Esophagus muscularis mucosa (tissue), 4 donors: ENCODE results near the gene TK2. TPM values are rescaled to one million over a fixed set of nuclear protein-coding genes. Genes with fewer than 3 reads are reported as not detected.

Experiments
- DNase-seq: peaks from one replicate; pipeline ENCODE4 v3.0.0-alpha.2; 2017; ENCODE audit errors: extremely low spot score
- H3K27ac ChIP-seq, 4 donors: fragments of 200-600 bp; sonication (generic); replicated peaks in 1 of 4; 1 replicate in 3 of 4; 2 replicates in 1 of 4; pipeline ENCODE4 v1.5.1; 2016 to 2019; ENCODE audit warnings: mild to moderate bottlenecking in 1 of 4
- H3K27me3 ChIP-seq, 4 donors: fragments of 200-600 bp; sonication (generic); one replicate each; pipeline versions ENCODE4 v1.5.1 to v1.6.0; 2016 to 2019
- H3K36me3 ChIP-seq, 4 donors: fragments of 200-600 bp; sonication (generic); one replicate each; pipeline ENCODE4 v1.5.1; 2016 to 2019
- H3K4me1 ChIP-seq, 4 donors: fragments of 200-600 bp; sonication (generic); one replicate each; pipeline ENCODE4 v1.5.1; 2016 to 2019
- H3K4me3 ChIP-seq, 4 donors: fragments of 200-600 bp; sonication (generic); 1 replicate in 2 of 4; 2 replicates in 2 of 4; pipeline ENCODE4 v1.5.1; 2016 to 2019; ENCODE audit warnings: mild to moderate bottlenecking in 4 of 4, moderate library complexity in 1 of 4
- H3K9me3 ChIP-seq, 4 donors: fragments of 200-600 bp; sonication (generic); 1 replicate in 3 of 4; 2 replicates in 1 of 4; pipeline ENCODE4 v1.5.1; 2016 to 2019
- EP300 ChIP-seq: sonication (generic); formaldehyde crosslinking; IDR thresholded peaks from one replicate; pipeline ENCODE4 v1.6.1; 2017; ENCODE audit warnings: antibody characterized with exemption
- POLR2A ChIP-seq: fragments of 450-650 bp; IDR thresholded peaks from one replicate; pipeline ENCODE4 v1.6.1; 2017; ENCODE audit warnings: antibody characterized with exemption, moderate library complexity, mild to moderate bottlenecking, low read depth
- POLR2AphosphoS5 ChIP-seq, 2 donors: sonication (generic); formaldehyde crosslinking; IDR thresholded peaks; one replicate each; pipeline ENCODE4 v1.6.1; 2017; ENCODE audit warnings: antibody characterized with exemption in 2 of 2
- WGBS: methylation state at CpG from one replicate; pipeline ENCODE4 v1.1.5; 2018; 5-methylcytosine and 5-hydroxymethylcytosine counted together
- intact Hi-C: fragments of 100-400 bp; cut with DNase I; formaldehyde crosslinking; loops from one replicate; pipeline ENCODE4 v1.15.1; 2023
- total RNA-seq, 4 donors: library from RNA; depleted of rRNA; stranded (reverse); fragments of >200 nt; gene quantifications; one replicate each; pipeline versions ENCODE4 v1.1.0 to v1.2.1, GENCODE V29; 2016
- TF ChIP-seq, protein P1 (sequence below), 3 experiments: fragments of 200-600 bp in 2 of 3; fragments of 450-650 bp in 1 of 3; sonication (generic) in 2 of 3; IDR thresholded peaks; one replicate each; pipeline ENCODE4 v1.5.1; 2017 to 2019; ENCODE audit warnings: antibody characterized with exemption in 3 of 3, mild to moderate bottlenecking in 2 of 3, moderate library complexity in 1 of 3

The TK2 gene
- total RNA-seq, 4 donors from 2014 or later: 26.3 to 35.2 (median 30.0) TPM

DNA sequence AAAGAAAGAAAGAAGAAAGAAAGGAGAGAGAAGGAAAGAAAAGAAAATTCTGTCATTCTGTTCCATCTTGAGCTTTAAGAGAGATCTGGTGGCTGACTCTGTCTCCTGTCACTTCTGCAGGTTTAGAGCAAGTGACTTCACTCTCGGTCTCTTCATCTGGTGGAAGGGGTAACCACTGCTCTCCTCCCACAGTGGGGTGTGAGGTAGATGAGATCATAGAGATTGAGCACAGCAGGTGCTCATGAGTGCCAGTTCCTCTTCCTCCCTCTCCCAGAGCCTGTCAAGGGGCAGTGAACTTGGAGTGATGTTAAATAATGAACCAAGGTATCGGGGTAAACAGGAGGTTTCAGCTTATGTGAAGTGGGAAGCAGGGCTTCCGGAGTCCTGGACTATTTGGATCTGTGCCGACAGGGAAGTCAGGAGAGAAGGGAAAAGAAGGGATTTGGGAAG, 75.1 kb downstream of the TK2 start:
- Histone ChIP-seq H3K27me3 (peaks cover 0 to 44% (median 10%) of the 10 kb centered on the region in 4 donors), H3K4me1 (peaks cover 0 to 9% (median 6%) of the 10 kb centered on the region in 4 donors), H3K36me3 (peaks cover 0 to 1% (median 0%) of the 10 kb centered on the region in 4 donors), H3K4me3 (no peak overlapping the region), H3K27ac (no peak overlapping the region), H3K9me3 (no peaks in the 10 kb centered on the region)
- intact Hi-C loops: no loop called here
- WGBS: 32% methylated on average over 4 of the region's 4 CpGs
- no peak for DNase-seq
- TF ChIP-seq EP300 (no peak), POLR2A (no peak), POLR2AphosphoS5 (IDR thresholded peaks at IDR 0.05) (no peak)
- TF ChIP-seq, protein P1, sequence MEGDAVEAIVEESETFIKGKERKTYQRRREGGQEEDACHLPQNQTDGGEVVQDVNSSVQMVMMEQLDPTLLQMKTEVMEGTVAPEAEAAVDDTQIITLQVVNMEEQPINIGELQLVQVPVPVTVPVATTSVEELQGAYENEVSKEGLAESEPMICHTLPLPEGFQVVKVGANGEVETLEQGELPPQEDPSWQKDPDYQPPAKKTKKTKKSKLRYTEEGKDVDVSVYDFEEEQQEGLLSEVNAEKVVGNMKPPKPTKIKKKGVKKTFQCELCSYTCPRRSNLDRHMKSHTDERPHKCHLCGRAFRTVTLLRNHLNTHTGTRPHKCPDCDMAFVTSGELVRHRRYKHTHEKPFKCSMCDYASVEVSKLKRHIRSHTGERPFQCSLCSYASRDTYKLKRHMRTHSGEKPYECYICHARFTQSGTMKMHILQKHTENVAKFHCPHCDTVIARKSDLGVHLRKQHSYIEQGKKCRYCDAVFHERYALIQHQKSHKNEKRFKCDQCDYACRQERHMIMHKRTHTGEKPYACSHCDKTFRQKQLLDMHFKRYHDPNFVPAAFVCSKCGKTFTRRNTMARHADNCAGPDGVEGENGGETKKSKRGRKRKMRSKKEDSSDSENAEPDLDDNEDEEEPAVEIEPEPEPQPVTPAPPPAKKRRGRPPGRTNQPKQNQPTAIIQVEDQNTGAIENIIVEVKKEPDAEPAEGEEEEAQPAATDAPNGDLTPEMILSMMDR (IDR thresholded peaks at IDR 0.05): no peak

GRCh38 chr16:66473654-66474519, 76.0 kb downstream of the TK2 start:
- Histone ChIP-seq H3K27ac (no peak overlapping the region), H3K4me3 (no peak overlapping the region), H3K27me3 (peaks cover 0 to 48% (median 10%) of the 10 kb centered on the region in 4 donors), H3K36me3 (peaks cover 0 to 7% (median 0%) of the 10 kb centered on the region in 4 donors), H3K9me3 (no peaks in the 10 kb centered on the region), H3K4me1 (peaks cover 0 to 7% (median 5%) of the 10 kb centered on the region in 4 donors)
- TF ChIP-seq POLR2A (no peak), POLR2AphosphoS5 (IDR thresholded peaks at IDR 0.05) (no peak), EP300 (no peak)
- TF ChIP-seq, protein P1 (IDR thresholded peaks at IDR 0.05): no peak
- WGBS: 88% methylated on average over 4 of the region's 4 CpGs
- intact Hi-C loops: no loop called here
- no peak for DNase-seq

GRCh38 chr16:66473051-66473571, 76.8 kb downstream of the TK2 start:
- no peak overlapping the region for H3K4me3 ChIP-seq
- no peak for TF ChIP-seq POLR2A
- TF ChIP-seq, protein P1 (IDR thresholded peaks at IDR 0.05): no peak
- TF ChIP-seq POLR2AphosphoS5 (IDR thresholded peaks at IDR 0.05): no peak
- no peak for TF ChIP-seq EP300
- 90% methylated on average over 15 of the region's 15 CpGs for WGBS
- peaks cover 0 to 7% (median 0%) of the 10 kb centered on the region in 4 donors for H3K36me3 ChIP-seq
- no peak overlapping the region for H3K27ac ChIP-seq
- no peaks in the 10 kb centered on the region for H3K4me1 ChIP-seq
- peaks cover 0 to 46% (median 8%) of the 10 kb centered on the region in 4 donors for H3K27me3 ChIP-seq
- intact Hi-C loops: no loop called here
- no peak for DNase-seq
- no peaks in the 10 kb centered on the region for H3K9me3 ChIP-seq

GRCh38 chr16:66471716-66472393, 78.1 kb downstream of the TK2 start:
- intact Hi-C loops: no loop called here
- WGBS: 97% methylated on average over 10 of the region's 10 CpGs
- no peak overlapping the region for H3K27ac ChIP-seq
- H3K4me3 ChIP-seq: no peak overlapping the region
- DNase-seq: no peak
- H3K4me1 ChIP-seq: no peaks in the 10 kb centered on the region
- peaks cover 0 to 7% (median 0%) of the 10 kb centered on the region in 4 donors for H3K36me3 ChIP-seq
- no peaks in the 10 kb centered on the region for H3K9me3 ChIP-seq
- peaks cover 0 to 33% (median 3%) of the 10 kb centered on the region in 4 donors for H3K27me3 ChIP-seq
- TF ChIP-seq POLR2AphosphoS5 (IDR thresholded peaks at IDR 0.05) (no peak), EP300 (no peak), POLR2A (no peak)
- TF ChIP-seq, protein P1 (IDR thresholded peaks at IDR 0.05): no peak
